GM13977 (cell line): Measurements from ENCODE around the gene RREB1.

Experiments used
- DNase-seq: peaks from one replicate; pipeline ENCODE4 v3.0.0; 2012; ENCODE audit warnings: low spot score
- in situ Hi-C: fragments of 300-500 bp; cut with MboI; formaldehyde crosslinking; loops from one replicate; pipeline ENCODE4 v1.12.0; 2022; ENCODE audit warnings: low sequenced_read_pairs, low pct_unique_long_range_greater_than_20kb, mixed read lengths, inconsistent platforms; ENCODE audit not compliant: unreplicated experiment
- TF ChIP-seq, protein P1 (sequence below): IDR thresholded peaks from 2 replicates; pipeline ENCODE4 v1.5.1; 2012; ENCODE audit warnings: mild to moderate bottlenecking, control low read depth; ENCODE audit not compliant: insufficient read depth; ENCODE audit errors: extremely low read depth, missing control alignments

Gene RREB1

DNA sequence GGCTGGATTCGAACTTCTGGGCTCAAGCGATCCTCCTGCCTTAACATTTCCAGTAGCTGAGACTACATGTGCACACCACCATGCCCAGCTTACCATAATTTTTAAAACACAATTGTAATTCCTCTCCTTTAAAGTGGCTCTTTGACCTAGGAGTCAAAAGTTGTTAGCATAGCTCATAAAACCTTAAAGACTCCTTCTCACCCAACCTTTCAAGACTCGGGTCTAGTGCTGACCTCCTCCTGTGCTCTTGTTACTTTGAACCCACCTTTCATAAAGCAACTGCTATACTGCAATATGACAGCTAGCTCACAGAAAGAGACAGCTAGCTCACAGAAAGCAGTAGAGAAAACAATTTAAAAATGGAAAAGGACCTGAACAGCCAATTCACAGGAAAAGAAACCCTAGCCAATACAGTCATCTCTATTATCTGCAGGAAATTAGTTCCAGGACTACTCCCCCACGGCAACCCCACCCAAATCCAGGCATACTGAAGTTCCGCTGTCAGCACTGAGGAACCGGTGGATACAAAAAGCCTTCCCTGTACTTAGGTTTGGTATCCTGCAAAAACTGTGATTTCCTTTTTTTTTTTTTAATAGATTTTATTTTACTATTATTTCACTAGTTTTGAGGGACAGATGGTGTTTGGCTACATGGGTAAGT, 185.0 kb downstream of the RREB1 start:
- in situ Hi-C loops, result loop anchor here (25.0 kb wide), 2 partner anchors 95 to 745 kb away; partner anchors contain the start of genes CAGE1 and RIOK1
- no peak for DNase-seq
- TF ChIP-seq, protein P1, sequence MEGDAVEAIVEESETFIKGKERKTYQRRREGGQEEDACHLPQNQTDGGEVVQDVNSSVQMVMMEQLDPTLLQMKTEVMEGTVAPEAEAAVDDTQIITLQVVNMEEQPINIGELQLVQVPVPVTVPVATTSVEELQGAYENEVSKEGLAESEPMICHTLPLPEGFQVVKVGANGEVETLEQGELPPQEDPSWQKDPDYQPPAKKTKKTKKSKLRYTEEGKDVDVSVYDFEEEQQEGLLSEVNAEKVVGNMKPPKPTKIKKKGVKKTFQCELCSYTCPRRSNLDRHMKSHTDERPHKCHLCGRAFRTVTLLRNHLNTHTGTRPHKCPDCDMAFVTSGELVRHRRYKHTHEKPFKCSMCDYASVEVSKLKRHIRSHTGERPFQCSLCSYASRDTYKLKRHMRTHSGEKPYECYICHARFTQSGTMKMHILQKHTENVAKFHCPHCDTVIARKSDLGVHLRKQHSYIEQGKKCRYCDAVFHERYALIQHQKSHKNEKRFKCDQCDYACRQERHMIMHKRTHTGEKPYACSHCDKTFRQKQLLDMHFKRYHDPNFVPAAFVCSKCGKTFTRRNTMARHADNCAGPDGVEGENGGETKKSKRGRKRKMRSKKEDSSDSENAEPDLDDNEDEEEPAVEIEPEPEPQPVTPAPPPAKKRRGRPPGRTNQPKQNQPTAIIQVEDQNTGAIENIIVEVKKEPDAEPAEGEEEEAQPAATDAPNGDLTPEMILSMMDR, result no peak

DNA sequence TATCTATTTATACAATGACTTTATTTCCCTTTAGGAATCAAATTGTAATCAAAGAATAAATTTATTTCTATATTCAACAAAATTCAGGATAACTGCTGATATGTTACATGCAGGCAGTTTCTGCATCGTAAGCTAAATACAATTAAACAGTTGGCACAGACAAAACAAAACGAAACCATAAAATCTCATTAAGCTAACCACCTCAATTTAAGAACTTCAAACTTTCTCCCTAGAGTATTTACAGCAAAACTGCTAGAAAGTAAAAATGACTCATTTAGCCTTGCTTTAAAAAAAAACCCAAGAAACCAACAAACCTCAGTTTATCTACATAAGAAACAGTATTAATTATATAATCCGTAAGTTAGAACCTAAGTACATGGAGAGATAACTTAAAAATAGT, 188.2 kb downstream of the RREB1 start:
- in situ Hi-C loops, result loop anchor here (25.0 kb wide), 2 partner anchors 91 to 741 kb away; partner anchors contain the start of genes CAGE1 and RIOK1
- no peak for DNase-seq
- TF ChIP-seq, protein P1, result no peak

DNA sequence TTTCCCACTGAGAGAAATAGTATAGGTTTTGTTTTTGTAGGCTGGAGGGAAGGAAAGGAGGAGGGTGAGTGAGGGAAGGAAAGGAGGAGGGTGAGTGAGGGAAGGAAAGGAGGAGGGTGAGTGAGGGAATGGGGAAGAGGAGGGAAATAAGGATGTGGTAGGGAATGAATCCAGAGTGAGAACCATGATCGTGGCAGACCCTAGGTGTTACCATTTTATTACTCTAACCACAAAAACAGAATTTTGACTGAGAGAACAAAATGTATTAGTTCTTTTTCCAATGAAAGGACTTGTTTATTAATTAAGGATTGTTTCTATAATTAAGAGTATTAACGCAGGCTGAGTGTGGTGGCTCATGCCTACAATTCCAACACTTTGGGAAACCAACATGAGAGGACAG, 188.8 kb downstream of the RREB1 start:
- TF ChIP-seq, protein P1, result no peak
- in situ Hi-C loops, result loop anchor here (25.0 kb wide), 2 partner anchors 91 to 741 kb away; partner anchors contain the start of genes CAGE1 and RIOK1

DNA sequence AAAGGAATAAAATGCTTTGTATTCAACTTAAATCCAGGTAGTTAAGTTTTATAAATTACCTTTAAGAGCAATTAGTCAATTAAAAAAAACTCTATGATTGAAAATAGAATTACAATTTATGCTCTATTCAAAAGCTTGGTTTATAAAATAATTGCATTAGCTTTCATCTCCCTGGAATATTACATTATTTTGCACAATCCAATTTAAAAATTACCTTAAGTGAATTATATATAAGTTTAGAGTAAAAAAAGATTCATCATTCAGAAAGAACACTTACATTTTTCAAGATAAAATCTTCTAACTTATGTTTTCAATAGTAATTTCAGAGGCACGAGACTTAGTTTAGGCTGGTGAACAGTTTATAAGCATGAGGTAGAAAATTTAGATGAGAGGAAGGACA, 190.4 kb downstream of the RREB1 start:
- DNase-seq, result no peak
- TF ChIP-seq, protein P1, result no peak
- in situ Hi-C loops, result loop anchor here (25.0 kb wide), 2 partner anchors 89 to 739 kb away; partner anchors contain the start of genes CAGE1 and RIOK1

More for the DNA sequence above, 188.8 kb downstream of the RREB1 start:
- DNase-seq, result no peak

DNA sequence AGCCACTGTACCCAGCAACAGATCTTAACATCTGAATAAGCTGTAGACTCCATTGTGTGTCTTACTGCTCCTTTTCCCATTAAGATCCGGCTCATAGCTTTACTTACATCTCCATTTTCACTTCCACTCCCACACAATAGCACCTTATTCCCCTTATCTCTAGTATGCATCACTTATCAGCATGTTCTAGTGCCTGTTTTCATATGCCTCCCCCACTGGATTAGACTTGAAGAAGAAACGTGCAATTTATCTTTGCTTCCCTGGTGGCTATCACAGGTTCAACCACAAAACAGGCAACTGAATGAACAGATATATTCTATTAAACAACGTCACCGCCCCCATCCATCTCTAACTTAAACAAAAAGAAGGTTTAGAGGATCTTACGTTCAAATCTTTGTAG, 193.2 kb downstream of the RREB1 start:
- DNase-seq, result no peak
- TF ChIP-seq, protein P1, result no peak
- in situ Hi-C loops, result no loop called here
